Activated CD8-positive, alpha-beta T cell treated with anti-CD3 and anti-CD28 coated beads for 36 hours (primary cell): ENCODE measurements around the gene RPS6KL1. TPM values are rescaled to one million over a fixed set of nuclear protein-coding genes. Genes with fewer than 3 reads are reported as not detected.

Experiments used
- ATAC-seq: fragments of 200-7000 bp; cut with Tn5 transposase; one replicate; pipeline ENCODE4 v1.10.0; 2021; ENCODE audit warnings: mild to moderate bottlenecking, moderate library complexity
- CTCF ChIA-PET: fragments of 350-600 bp; sonication (Branson Sonifier 250); formaldehyde crosslinking; loops from one replicate; lab custom pipeline; 2021; ENCODE audit warnings: antibody characterized with exemption; lab: Charles Lee
- POLR2A ChIA-PET: fragments of 350-600 bp; sonication (Branson Sonifier 250); formaldehyde crosslinking; loops from one replicate; lab custom pipeline; 2021; ENCODE audit warnings: antibody characterized with exemption; lab: Charles Lee
- DNase-seq: peaks from one replicate; pipeline ENCODE4 v3.0.0-alpha.2; 2020
- H3K27ac Mint-ChIP-seq: one replicate; pipeline ENCODE4 v1.8.0; 2021; ENCODE audit warnings: mild to moderate bottlenecking, mixed read lengths
- H3K27me3 Mint-ChIP-seq: one replicate; pipeline ENCODE4 v1.8.0; 2021; ENCODE audit warnings: mixed read lengths
- H3K36me3 Mint-ChIP-seq: one replicate; pipeline ENCODE4 v1.8.0; 2021; ENCODE audit warnings: low read depth, mixed read lengths
- H3K4me1 Mint-ChIP-seq: one replicate; pipeline ENCODE4 v1.8.0; 2021; ENCODE audit warnings: low read depth, mixed read lengths
- H3K4me3 Mint-ChIP-seq: one replicate; pipeline ENCODE4 v1.8.0; 2021; ENCODE audit warnings: mild to moderate bottlenecking, moderate library complexity, mixed read lengths
- H3K9me3 Mint-ChIP-seq: one replicate; pipeline ENCODE4 v1.8.0; 2021; ENCODE audit warnings: mixed read lengths
- CTCF ChIP-seq: fragments of 200-600 bp; IDR thresholded peaks from one replicate; pipeline ENCODE4 v1.8.0; 2022; ENCODE audit warnings: antibody characterized with exemption, mild to moderate bottlenecking
- intact Hi-C: fragments of 100-400 bp; cut with micrococcal nuclease; formaldehyde crosslinking; loops from one replicate; pipeline ENCODE4 v1.10.0; 2022
- total RNA-seq, 2 experiments: library from RNA; stranded (reverse); gene quantifications; one replicate each; pipeline ENCODE4 v1.2.3, GENCODE V29; 2021

RPS6KL1 gene
- total RNA-seq, 2 experiments from 2014 or later, result 4.1 to 5.1 TPM

- H3K36me3 Mint-ChIP-seq, result no peaks in the 10 kb centered on the region
- ChIA-PET POLR2A (no interaction called here), CTCF (interaction anchor here (0.7 to 6.3 kb wide), 21 partner anchors 8 to 358 kb away, joined by 3 to 74 read pairs (median 5); partner anchors contain the start of genes PGF and RPS6KL1)
- no peak overlapping the region for H3K27ac Mint-ChIP-seq
- ATAC-seq (no peak), DNase-seq (no peak)
- intact Hi-C loops, result loop anchor here (5.0 kb wide), 1 partner anchor 356 kb away; no protein-coding TSS in a partner anchor
- TF ChIP-seq CTCF, result peak; percentile 32
- H3K27me3 Mint-ChIP-seq, result no peaks in the 10 kb centered on the region
- H3K4me1 Mint-ChIP-seq, result peaks cover 7% of the 10 kb centered on the region
- no peaks in the 10 kb centered on the region for H3K9me3 Mint-ChIP-seq
- H3K4me3 Mint-ChIP-seq, result no peak overlapping the region
Measured at GRCh38 chr14:74946659-74947281, 23.7 kb upstream of the RPS6KL1 start.

DNA sequence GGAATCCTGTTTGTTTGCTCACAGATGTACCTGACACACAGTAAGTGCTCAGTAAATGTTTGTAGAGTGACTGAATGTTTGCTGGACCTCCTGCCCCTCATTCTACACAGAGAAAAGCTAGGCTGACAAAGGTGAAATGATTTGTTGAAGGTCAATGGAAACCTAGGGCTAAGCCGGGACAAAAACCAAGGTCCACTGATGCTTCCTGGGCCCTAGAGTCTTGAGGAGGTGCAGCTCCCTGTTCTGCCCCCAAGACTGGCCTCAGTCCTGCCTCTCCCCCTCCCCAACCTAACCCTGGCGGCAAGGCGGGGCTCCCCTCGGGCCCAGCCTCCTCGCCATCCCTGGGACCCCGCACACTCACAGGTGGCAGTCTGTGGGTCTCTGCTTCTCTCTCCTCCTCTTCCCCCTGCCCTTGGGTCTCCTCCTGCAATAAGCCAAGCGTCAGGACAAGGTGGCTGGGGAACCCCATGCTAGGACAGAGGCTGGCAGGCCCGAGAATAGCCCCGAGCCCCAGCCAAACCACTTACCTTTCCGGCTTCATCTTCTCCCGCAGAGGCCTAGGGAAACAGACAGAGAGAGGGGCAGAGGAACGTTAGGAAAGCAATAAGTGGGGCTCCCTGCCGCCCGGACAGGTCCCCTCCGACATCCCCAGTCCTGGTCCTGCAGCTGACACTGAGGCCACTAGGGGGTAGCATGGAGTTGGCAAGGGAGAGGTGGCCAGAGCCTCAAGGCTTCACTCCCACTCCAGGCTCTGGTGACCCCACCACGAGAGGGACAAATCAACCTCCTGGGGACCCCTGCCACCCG is 23.0 kb upstream of the RPS6KL1 start:
- DNase-seq (peak; percentile 87), ATAC-seq (peak; percentile 82)
- Mint-ChIP-seq H3K4me3 (no peak overlapping the region), H3K27ac (no peak overlapping the region), H3K27me3 (no peaks in the 10 kb centered on the region), H3K36me3 (no peaks in the 10 kb centered on the region), H3K9me3 (no peaks in the 10 kb centered on the region), H3K4me1 (peaks cover 14% of the 10 kb centered on the region)
- intact Hi-C loops, result loop anchor here (5.0 kb wide), 1 partner anchor 356 kb away; no protein-coding TSS in a partner anchor
- POLR2A ChIA-PET, result interaction anchor here (0.5 kb wide), 1 partner anchor 63 kb away, joined by 3 read pairs; no protein-coding TSS in a partner anchor
- CTCF ChIA-PET, result interaction anchor here (0.7 to 6.3 kb wide), 46 partner anchors 8 to 363 kb away, joined by 3 to 74 read pairs (median 4); partner anchors contain the start of genes ACYP1, EIF2B2, PGF and RPS6KL1
- TF ChIP-seq CTCF, result peak; percentile 92

DNA sequence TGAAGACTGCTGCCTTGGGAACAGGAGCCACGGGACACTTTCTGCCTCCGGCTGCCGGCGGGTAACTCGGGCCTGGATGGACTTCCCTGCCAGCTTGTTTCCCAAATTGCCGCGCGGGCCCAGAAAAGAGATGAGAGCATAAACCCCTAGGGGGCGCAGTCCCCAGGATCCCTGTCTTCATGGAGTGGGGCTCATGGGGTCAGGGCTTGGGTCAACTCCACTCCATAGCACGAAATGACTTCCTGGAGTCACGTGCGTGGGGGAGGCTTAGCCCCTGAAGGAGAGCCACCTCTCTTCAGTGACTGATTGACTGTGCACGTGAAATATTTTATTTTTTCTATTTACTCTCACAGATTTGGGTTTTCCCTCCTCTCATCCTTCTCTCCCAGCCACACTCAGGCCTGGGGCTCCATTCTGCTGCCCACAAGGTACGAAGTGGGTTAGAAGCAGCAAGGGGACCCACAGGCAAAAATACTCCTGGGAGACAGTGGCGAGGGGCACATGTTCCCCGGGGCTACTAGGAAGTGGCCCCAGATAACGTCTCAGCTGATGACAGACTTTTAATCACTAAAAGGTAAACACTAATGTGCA is 22.3 kb upstream of the RPS6KL1 start:
- peaks cover 15% of the 10 kb centered on the region for H3K4me1 Mint-ChIP-seq
- intact Hi-C loops, result loop anchor here (5.0 kb wide), 1 partner anchor 357 kb away; no protein-coding TSS in a partner anchor

DNA sequence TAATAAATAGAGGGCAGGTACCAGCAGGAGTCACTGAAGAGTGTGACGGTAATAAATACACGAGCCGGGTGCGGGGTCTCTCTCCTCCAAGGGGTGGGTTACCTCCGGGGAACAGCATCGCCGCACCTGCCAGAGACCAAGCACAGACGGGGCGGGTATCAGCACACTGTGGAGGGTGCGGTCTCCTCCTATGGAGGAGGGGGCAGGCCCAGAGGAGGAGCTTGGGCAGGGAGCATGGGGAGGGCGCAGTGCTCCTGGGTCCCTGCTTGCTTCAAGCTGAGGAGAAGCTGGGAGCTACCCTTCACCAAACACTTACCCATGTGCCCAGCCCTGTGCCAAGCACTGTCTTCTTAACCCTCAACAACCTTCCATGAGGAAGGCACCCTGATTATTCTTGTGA is 19.5 kb upstream of the RPS6KL1 start:
- no peaks in the 10 kb centered on the region for H3K27me3 Mint-ChIP-seq
- no peak for TF ChIP-seq CTCF
- no peak overlapping the region for H3K27ac Mint-ChIP-seq
- ChIA-PET POLR2A (interaction anchor here (1.5 to 2.1 kb wide), 3 partner anchors 10 to 184 kb away, joined by 4 read pairs; partner anchors contain the start of gene NEK9), CTCF (interaction anchor here (0.7 to 2.4 kb wide), 9 partner anchors 37 to 146 kb away, joined by 3 to 10 read pairs (median 3); no protein-coding TSS in a partner anchor)
- no peak overlapping the region for H3K4me3 Mint-ChIP-seq
- no peak for DNase-seq
- H3K4me1 Mint-ChIP-seq, result peaks cover 22% of the 10 kb centered on the region
- no peaks in the 10 kb centered on the region for H3K9me3 Mint-ChIP-seq
- no peak for ATAC-seq
- H3K36me3 Mint-ChIP-seq, result no peaks in the 10 kb centered on the region
- intact Hi-C loops, result no loop called here

More for the DNA sequence above, 22.3 kb upstream of the RPS6KL1 start:
- TF ChIP-seq CTCF, result peak; percentile 74
- Mint-ChIP-seq H3K9me3 (no peaks in the 10 kb centered on the region), H3K27me3 (no peaks in the 10 kb centered on the region), H3K27ac (no peak overlapping the region), H3K4me3 (no peak overlapping the region), H3K36me3 (no peaks in the 10 kb centered on the region)
- ATAC-seq, result no peak
- CTCF ChIA-PET, result interaction anchor here (0.6 to 6.3 kb wide), 58 partner anchors 9 to 363 kb away, joined by 3 to 74 read pairs (median 4); partner anchors contain the start of genes ACYP1, EIF2B2, PGF and RPS6KL1
- POLR2A ChIA-PET, result interaction anchor here (0.5 kb wide), 1 partner anchor 64 kb away, joined by 3 read pairs; no protein-coding TSS in a partner anchor
- DNase-seq, result peak; percentile 59
